Activated T-cell treated with anti-CD3 and anti-CD28 coated beads for 1 hour (primary cell): ENCODE measurements around the gene PPP2R3B.
"Not testable (repeated sequence)": the region's sequence is repeated elsewhere in the genome, so short reads cannot be mapped to it uniquely, and the experiment has no call there.

Experiments
- DNase-seq: peaks from one replicate; pipeline ENCODE4 v3.0.0-alpha.2; 2020; ENCODE audit warnings: low read depth

PPP2R3B gene

GRCh38 chrX:353566-354535 is 32.9 kb downstream of the PPP2R3B start:
- DNase-seq = no peak

GRCh38 chrX:352582-353314 is 34.0 kb downstream of the PPP2R3B start:
- no peak for DNase-seq

GRCh38 chrX:352181-352580 is 34.5 kb downstream of the PPP2R3B start:
- no peak for DNase-seq

- no peak for DNase-seq
These were observed 35.0 kb downstream of the PPP2R3B start for GRCh38 chrX:351736-352135.

GRCh38 chrX:351324-351641 is 35.4 kb downstream of the PPP2R3B start:
- not testable (repeated sequence) for DNase-seq

- no peak for DNase-seq
These were observed 36.0 kb downstream of the PPP2R3B start for GRCh38 chrX:350534-351323.

- no peak for DNase-seq
These were observed 36.6 kb downstream of the PPP2R3B start for GRCh38 chrX:350148-350533.

GRCh38 chrX:349702-350101 is 37.0 kb downstream of the PPP2R3B start:
- DNase-seq = no peak

GRCh38 chrX:349196-349595 is 37.5 kb downstream of the PPP2R3B start:
- DNase-seq = no peak

GRCh38 chrX:348461-349117 is 38.1 kb downstream of the PPP2R3B start:
- DNase-seq = no peak

GRCh38 chrX:347351-348117 is 39.2 kb downstream of the PPP2R3B start:
- no peak for DNase-seq

- DNase-seq = no peak
These were observed 40.5 kb downstream of the PPP2R3B start for GRCh38 chrX:346034-346813.

GRCh38 chrX:345020-345925 is 41.4 kb downstream of the PPP2R3B start:
- DNase-seq = no peak

- DNase-seq = no peak
These were observed 42.3 kb downstream of the PPP2R3B start for GRCh38 chrX:344371-344901.

- DNase-seq = no peak
These were observed 45.1 kb downstream of the PPP2R3B start for GRCh38 chrX:341541-342101.

GRCh38 chrX:340641-341423 is 45.9 kb downstream of the PPP2R3B start:
- DNase-seq = no peak

- DNase-seq = no peak
These were observed 46.6 kb downstream of the PPP2R3B start for GRCh38 chrX:340121-340520.

GRCh38 chrX:338836-339400 is 47.8 kb downstream of the PPP2R3B start:
- no peak for DNase-seq
